ENCODE data around the gene HIF3A.
"Not testable (repeated sequence)": the region's sequence is repeated elsewhere in the genome, so short reads cannot be mapped to it uniquely, and the experiment has no call there.

The HIF3A gene

GRCh38 chr19:46296722-46297461, at the start of gene HIF3A:
TSS of gene HIF3A (plus strand) at chr19:46297042. CDS start at chr19:46297077, 35 bp downstream.
- DNase-seq, result no peak

GRCh38 chr19:46250076-46250735, 46.6 kb upstream of the HIF3A start:
- no peak for DNase-seq

- DNase-seq, result no peak
Observed at GRCh38 chr19:46251416-46251815, 45.4 kb upstream of the HIF3A start.

GRCh38 chr19:46254776-46255175, 42.1 kb upstream of the HIF3A start:
- no peak for DNase-seq

GRCh38 chr19:46256855-46257254, 40.0 kb upstream of the HIF3A start:
- no peak for DNase-seq

- DNase-seq, result not testable (repeated sequence)
Observed at GRCh38 chr19:46261501-46261900, 35.3 kb upstream of the HIF3A start.

GRCh38 chr19:46262684-46263296, 34.1 kb upstream of the HIF3A start:
- peak; percentile 75 for DNase-seq

GRCh38 chr19:46264801-46265200, 32.0 kb upstream of the HIF3A start:
- DNase-seq, result not testable (repeated sequence)

GRCh38 chr19:46265217-46265828, 31.5 kb upstream of the HIF3A start:
- DNase-seq, result peak; percentile 56

- no peak for DNase-seq
Observed at GRCh38 chr19:46269101-46269500, 27.7 kb upstream of the HIF3A start.

GRCh38 chr19:46270521-46271256, 26.2 kb upstream of the HIF3A start:
- no peak for DNase-seq

- no peak for DNase-seq
Observed at GRCh38 chr19:46271481-46272197, 25.2 kb upstream of the HIF3A start.

GRCh38 chr19:46273931-46274330, 22.9 kb upstream of the HIF3A start:
- not testable (repeated sequence) for DNase-seq

GRCh38 chr19:46279177-46279576, 17.7 kb upstream of the HIF3A start:
- no peak for DNase-seq

- no peak for DNase-seq
Observed at GRCh38 chr19:46283771-46284170, 13.1 kb upstream of the HIF3A start.

- DNase-seq, result no peak
Observed at GRCh38 chr19:46284635-46285034, 12.2 kb upstream of the HIF3A start.

GRCh38 chr19:46287585-46287984, 9.3 kb upstream of the HIF3A start:
- DNase-seq, result no peak

GRCh38 chr19:46288896-46289588, 7.8 kb upstream of the HIF3A start:
- peak; percentile 66 for DNase-seq

GRCh38 chr19:46289724-46290619, 6.9 kb upstream of the HIF3A start:
- DNase-seq, result no peak

GRCh38 chr19:46291829-46292228, 5.0 kb upstream of the HIF3A start:
- DNase-seq, result no peak

Measured in NCI-H2029 (cell line).